UCSD-AML1 (cell line): ENCODE data around the gene LPO.

Experiments used
- DNase-seq: peaks from one replicate; lab custom pipeline; 2025; ENCODE audit not compliant: unreplicated experiment; lab: John Stamatoyannopoulos, UW

LPO gene

GRCh38 chr17:58302919-58303585, 64.7 kb downstream of the LPO start:
- DNase-seq: no peak

GRCh38 chr17:58303971-58304749, 65.8 kb downstream of the LPO start:
- DNase-seq: peak; percentile 62

DNA sequence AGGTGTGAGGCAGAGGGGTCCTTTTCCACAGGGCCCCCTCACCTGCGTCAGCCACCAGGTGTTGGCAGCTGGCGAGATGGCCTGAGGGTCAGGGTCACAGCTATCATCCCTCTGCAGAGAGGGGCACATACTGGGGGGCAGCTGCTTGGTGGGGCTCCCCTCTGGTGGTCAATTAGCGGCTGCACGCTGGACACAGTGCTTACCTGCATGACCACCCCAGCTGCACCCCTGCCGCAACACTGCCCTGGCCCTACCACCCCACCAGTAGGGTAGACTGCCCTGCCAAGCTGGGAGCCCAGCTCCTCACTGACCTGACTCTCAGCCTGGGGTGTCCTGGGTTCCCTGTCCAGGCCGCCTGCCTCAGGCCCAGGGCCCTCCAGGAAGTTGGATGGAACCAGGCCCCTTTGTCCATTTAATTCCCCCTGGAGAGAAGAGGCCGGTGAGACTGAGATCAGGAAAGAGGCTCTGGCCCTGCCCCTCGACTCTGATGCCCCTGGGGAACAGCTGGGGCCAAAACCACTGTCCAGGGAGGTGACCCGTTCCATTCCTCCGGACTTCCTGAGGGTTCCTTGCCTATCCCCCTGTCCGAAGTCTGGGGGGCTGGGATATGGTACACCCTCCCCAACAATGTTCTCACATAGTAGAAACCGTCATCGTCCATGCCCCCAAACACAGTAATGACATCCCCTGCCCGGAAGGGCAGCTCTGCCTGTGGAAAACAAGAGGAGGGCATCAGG, 66.5 kb downstream of the LPO start:
- no peak for DNase-seq

GRCh38 chr17:58305626-58306025, 67.2 kb downstream of the LPO start:
- no peak for DNase-seq

DNA sequence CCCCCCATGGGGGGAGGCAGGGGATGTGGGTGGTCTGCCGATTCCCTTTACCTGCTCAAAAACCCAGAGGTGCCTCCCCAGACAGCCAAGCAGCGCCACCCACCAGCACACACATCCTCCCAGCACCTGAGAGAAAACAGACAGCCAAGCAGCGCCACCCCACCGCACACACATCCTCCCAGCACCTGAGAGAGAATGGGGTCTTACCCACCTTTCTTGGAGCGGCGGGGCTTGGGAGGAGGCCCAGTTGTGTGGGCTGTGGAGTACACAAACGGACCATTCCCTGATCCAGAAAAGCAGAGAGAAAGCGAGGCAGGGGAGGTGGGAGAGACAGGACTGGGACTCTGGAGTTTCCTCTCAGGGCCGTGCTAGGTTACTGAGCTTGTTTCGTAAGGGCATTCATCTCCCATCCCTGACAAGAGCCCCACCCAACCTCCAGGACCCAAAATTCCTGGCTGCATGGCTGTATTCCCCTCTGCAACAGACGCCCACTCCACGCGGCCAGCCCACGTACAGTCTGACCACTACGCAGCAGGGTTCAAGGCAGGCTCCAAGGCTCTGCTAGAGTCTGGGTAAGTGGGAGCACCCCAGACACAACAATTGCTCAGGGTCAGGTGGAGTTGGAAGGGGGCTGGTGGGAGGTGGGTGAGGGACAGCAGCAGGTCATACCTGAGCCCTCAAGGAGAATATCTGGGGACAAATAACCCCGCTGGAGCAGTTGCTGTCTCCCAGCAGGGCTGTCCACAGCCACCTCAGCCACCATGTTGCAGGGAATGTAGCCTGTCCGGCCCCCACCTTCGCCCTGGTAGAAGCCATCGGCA, 68.0 kb downstream of the LPO start:
- no peak for DNase-seq

- DNase-seq: no peak
Measured at GRCh38 chr17:58307468-58308172, 69.2 kb downstream of the LPO start.

DNA sequence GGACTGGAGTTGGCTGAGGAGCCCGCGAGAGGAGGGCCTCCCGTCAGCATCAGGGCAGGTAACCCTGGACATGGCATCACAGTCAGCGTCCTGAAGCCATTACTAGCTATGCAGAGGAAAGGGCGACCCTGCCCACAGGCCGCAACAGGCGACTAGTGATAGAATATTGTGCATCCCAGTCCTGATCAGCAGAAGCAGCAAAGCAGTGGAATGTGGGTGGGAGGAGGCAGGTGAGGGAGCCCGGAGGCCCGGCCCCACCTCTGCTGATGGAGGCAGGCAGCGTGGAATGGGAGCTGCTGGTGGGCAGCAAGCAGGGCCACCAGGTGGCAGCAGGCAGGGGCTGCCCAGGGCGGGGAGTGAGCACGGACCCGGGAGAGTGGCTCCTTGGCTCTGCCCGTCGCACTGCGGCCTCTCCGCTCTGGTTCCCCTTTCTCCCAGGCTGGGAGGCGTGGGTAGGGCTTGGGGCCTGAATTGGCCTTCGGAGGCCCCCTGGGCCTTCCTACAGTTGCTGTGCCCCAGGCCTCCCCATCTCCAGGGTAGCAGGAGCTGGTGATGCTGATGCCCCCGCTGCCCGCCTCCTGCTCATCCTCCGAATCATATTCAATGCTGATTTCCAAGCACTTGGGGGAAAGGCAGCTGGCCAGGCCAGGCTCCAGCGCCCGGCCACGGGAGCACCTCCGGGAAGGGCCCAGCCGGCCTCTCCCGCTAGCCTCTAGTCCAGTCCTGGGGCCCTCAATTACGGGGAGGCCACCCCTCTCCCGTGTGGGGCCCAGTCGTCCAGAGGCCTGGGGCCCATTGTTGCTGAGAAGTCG, 70.0 kb downstream of the LPO start:
- no peak for DNase-seq

- DNase-seq: no peak
Measured at GRCh38 chr17:58308985-58309917, 70.9 kb downstream of the LPO start.

GRCh38 chr17:58309918-58310259, 71.5 kb downstream of the LPO start:
- DNase-seq: no peak

- DNase-seq: no peak
Measured at GRCh38 chr17:58310511-58311428, 72.4 kb downstream of the LPO start.

- DNase-seq: no peak
Measured at GRCh38 chr17:58311429-58311894, 73.1 kb downstream of the LPO start.

GRCh38 chr17:58312021-58312630, 73.7 kb downstream of the LPO start:
- DNase-seq: no peak

DNA sequence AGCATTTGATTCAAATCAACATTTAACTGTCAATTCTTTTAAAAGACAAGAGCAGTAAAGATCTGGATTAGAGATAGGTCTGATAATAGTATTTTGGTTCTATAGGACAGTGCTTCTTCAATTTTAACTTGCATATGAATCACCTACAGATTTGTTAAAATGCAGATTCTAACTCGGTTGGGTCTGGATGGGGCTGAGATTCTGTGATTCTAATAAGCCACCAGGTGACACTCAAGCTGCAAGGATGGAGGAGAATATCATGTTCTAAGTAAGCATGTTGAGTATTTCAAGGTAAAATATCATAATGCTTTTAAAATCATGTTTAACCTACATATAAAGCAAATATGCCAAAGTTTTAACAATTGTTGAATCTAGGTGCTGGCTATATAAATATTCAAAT, 74.4 kb downstream of the LPO start:
- DNase-seq: no peak

DNA sequence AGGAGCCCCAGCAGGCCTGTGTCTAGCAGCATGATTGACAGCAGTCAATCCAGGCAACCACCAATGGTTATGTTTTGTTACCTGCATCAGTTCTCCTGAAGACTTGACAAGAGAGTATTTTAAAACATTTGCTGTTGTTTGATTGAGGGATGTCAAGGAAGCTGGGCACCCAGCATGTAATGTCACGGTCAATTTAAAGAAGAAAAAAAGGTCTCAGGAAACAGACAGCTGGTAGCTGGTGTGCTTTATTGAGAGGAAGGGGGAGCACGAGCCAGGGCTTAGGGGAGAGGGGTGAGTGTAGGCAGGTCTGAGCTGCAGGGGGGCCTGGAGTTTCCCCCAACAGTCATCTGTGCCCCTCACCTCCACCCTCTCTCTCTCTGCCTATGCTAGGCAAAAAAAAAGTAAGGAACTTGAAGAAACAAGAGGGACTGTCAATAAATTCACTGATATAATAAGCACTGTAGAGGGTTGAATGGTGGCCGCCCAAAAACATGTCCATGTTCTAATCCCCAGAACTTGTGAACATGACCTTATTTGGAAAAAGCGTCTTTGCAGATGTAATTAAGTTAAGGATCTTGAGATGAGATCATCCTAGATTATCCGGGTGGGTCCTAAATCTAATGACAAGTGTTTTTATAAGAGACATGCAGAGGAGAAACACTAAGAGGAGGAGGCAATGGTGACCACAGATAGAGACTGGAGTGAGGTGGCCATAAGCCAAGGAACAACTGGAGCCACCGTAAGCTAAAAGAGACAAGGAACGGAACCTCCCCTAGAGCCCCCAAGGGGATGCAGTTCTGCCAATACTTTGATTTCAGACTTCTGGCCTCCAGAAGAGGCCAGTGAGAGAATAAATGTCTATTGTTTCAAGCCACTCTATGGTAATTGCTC, 75.7 kb downstream of the LPO start:
- no peak for DNase-seq

DNA sequence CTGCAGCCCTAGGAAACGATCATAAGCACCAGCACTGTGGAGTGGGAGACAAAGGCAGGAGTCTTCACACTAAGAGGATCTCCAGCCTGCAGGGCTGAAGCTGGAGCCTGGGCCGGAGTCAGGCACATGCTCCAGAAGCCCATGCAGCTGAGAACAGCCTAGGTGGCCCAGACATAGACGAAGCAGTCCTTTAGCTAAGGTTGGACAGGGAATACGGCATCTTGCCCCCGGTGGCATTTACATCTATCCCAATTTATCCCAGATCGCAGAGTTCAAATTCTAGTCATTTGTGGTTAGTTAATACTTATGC, 76.3 kb downstream of the LPO start:
- DNase-seq: no peak

DNA sequence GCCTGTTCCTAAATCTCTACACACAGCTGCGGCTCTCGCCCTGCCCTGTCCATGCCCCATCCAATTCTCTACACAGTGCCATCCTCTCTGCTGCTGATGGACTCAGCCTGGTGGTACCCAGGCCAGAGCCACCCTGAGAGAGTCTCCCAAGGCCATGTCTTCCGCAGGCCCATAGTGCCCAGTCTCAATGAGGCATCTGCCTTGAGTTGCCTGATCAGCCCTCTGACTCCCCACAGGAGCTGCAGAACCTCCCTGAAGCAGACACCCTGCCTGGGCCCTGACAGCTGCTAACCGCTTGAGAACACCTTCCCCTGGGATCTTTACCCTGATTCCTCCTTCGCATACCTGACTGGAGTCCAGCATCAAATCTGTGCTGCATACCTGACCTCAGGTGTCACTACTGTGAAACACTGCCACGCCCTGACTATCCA, 76.9 kb downstream of the LPO start:
- no peak for DNase-seq
